HepG2 (cell line): ENCODE data around the gene CAMTA1. TPM values are rescaled to one million over a fixed set of nuclear protein-coding genes. Genes with fewer than 3 reads are reported as not detected.

Experiments
- ATAC-seq: fragments of 200-7000 bp; cut with Tn5 transposase; 3 replicates; pipeline ENCODE4 v1.9.1; 2020; ENCODE audit warnings: mild to moderate bottlenecking, moderate library complexity
- BruUV-seq: library from RNA; stranded (reverse); fragments of 400-500 nt; replicated peaks from 2 replicates; lab custom pipeline; 2021; lab: Mats Ljungman, UMichigan
- CTCF ChIA-PET: fragments of 300-600 bp; formaldehyde crosslinking; extraction: SDS; loops from one replicate; lab custom pipeline; 2021; ENCODE audit warnings: low total read pairs, inconsistent platforms, low intra/inter-chr PET ratio; lab: Yijun Ruan, JAX
- POLR2A ChIA-PET: fragments of 350-600 bp; sonication (Branson Sonifier 250); formaldehyde crosslinking; loops from one replicate; lab custom pipeline; 2020; ENCODE audit warnings: antibody characterized with exemption, inconsistent platforms; lab: Yijun Ruan, JAX
- DNase-seq: peaks from one replicate; pipeline ENCODE4 v3.0.0-alpha.2; 2015; ENCODE audit warnings: low spot score
- FAIRE-seq: peaks from 3 replicates; lab custom pipeline; 2011; peaks lifted over from hg19 to GRCh38; lab: Jason Lieb, UNC
- H2AFZ ChIP-seq: one replicate; pipeline ENCODE4 v1.6.1; 2011; ENCODE audit warnings: low read length, inconsistent platforms
- H3K27ac ChIP-seq: fragments of 300-600 bp; 3 replicates; pipeline ENCODE4 v1.8.0; 2011; ENCODE audit warnings: mixed run types, mild to moderate bottlenecking, mixed read lengths, low read length, inconsistent platforms; ENCODE audit not compliant: insufficient read depth; ENCODE audit errors: extremely low read length
- H3K27me3 ChIP-seq, 2 experiments: fragments of 200-600 bp in 1 of 2; 2 replicates in 1 of 2; 3 replicates in 1 of 2; pipeline versions ENCODE4 v1.6.0 to v1.8.0; 2011; ENCODE audit warnings: low read length in 2 of 2, mild to moderate bottlenecking in 2 of 2, moderate library complexity in 2 of 2, inconsistent platforms in 1 of 2; ENCODE audit not compliant: insufficient read depth in 2 of 2, control insufficient read depth in 1 of 2
- H3K36me3 ChIP-seq, 2 experiments: fragments of 200-600 bp in 1 of 2; replicated peaks in 1 of 2; 2 replicates in 1 of 2; 3 replicates in 1 of 2; pipeline versions ENCODE4 v1.5.1 to v1.8.0; 2011; ENCODE audit warnings: low read length in 2 of 2, inconsistent platforms in 1 of 2; ENCODE audit not compliant: insufficient read depth in 2 of 2, control insufficient read depth in 1 of 2
- H3K4me1 ChIP-seq: 2 replicates; pipeline ENCODE4 v1.5.1; 2012; ENCODE audit warnings: low read length, inconsistent platforms; ENCODE audit not compliant: insufficient read depth
- H3K4me2 ChIP-seq: 2 replicates; pipeline ENCODE4 v1.6.0; 2011; ENCODE audit warnings: low read depth, low read length, inconsistent platforms
- H3K4me3 ChIP-seq, 3 experiments: fragments of 200-600 bp in 1 of 3; sonication (generic), shearing (Covaris generic) in 1 of 3; replicated peaks in 1 of 3; 2 replicates each; pipeline ENCODE4 v1.5.1; 2011 to 2016; ENCODE audit warnings: low read length in 3 of 3, inconsistent platforms in 2 of 3, low read depth in 2 of 3, mild to moderate bottlenecking in 2 of 3, control low read depth in 1 of 3, mixed read lengths in 1 of 3; ENCODE audit not compliant: insufficient read depth in 1 of 3
- H3K79me2 ChIP-seq: one replicate; pipeline ENCODE4 v1.6.1; 2011; ENCODE audit warnings: low read length, inconsistent platforms; ENCODE audit not compliant: insufficient read depth
- H3K9ac ChIP-seq: 2 replicates; pipeline ENCODE4 v1.6.0; 2011; ENCODE audit warnings: mild to moderate bottlenecking, low read depth, low read length, inconsistent platforms; ENCODE audit not compliant: insufficient read depth
- H3K9me3 ChIP-seq: 2 replicates; pipeline ENCODE4 v1.5.1; 2012; ENCODE audit warnings: mild to moderate bottlenecking, low read length
- H4K20me1 ChIP-seq: 2 replicates; pipeline ENCODE4 v1.6.0; 2011; ENCODE audit warnings: inconsistent platforms, mild to moderate bottlenecking, low read length, moderate library complexity; ENCODE audit not compliant: insufficient read depth
- BCL3 ChIP-seq: sonication (generic); formaldehyde crosslinking; IDR thresholded peaks from 2 replicates; pipeline ENCODE4 v1.5.1; 2020; ENCODE audit warnings: mild to moderate bottlenecking, missing genetic modification reagents, moderate library complexity
- CBX1 ChIP-seq: IDR thresholded peaks from one replicate; pipeline ENCODE4 v1.6.1; 2016; ENCODE audit warnings: antibody characterized with exemption, low read depth
- PHF21A ChIP-seq: sonication (generic); formaldehyde crosslinking; IDR thresholded peaks from 2 replicates; pipeline ENCODE4 v1.5.0; 2020; ENCODE audit warnings: mild to moderate bottlenecking, missing genetic modification reagents
- TIGD3 ChIP-seq: sonication (generic); formaldehyde crosslinking; IDR thresholded peaks from 2 replicates; pipeline ENCODE4 v1.5.1; 2020; ENCODE audit warnings: mild to moderate bottlenecking, missing genetic modification reagents, borderline replicate concordance
- ZBTB44 ChIP-seq: sonication (generic); formaldehyde crosslinking; IDR thresholded peaks from 2 replicates; pipeline ENCODE4 v1.4.0; 2020; ENCODE audit warnings: missing genetic modification reagents
- ZBTB49 ChIP-seq: sonication (generic); formaldehyde crosslinking; IDR thresholded peaks from 2 replicates; pipeline ENCODE4 v1.4.0; 2020; ENCODE audit warnings: missing genetic modification reagents, borderline replicate concordance
- ZFP62 ChIP-seq: sonication (generic); formaldehyde crosslinking; IDR thresholded peaks from 2 replicates; pipeline ENCODE4 v1.4.0; 2020; ENCODE audit warnings: missing genetic modification reagents
- ZNF10 ChIP-seq: sonication (generic); formaldehyde crosslinking; IDR thresholded peaks from 2 replicates; pipeline ENCODE4 v1.4.0; 2020; ENCODE audit warnings: mild to moderate bottlenecking, low read depth, missing genetic modification reagents, borderline replicate concordance
- ZNF34 ChIP-seq: sonication (generic); formaldehyde crosslinking; IDR thresholded peaks from 2 replicates; pipeline ENCODE4 v1.4.0; 2020; ENCODE audit warnings: mild to moderate bottlenecking, missing genetic modification reagents, borderline replicate concordance
- ZNF558 ChIP-seq: sonication (generic); formaldehyde crosslinking; IDR thresholded peaks from 2 replicates; pipeline ENCODE4 v1.9.0; 2022; ENCODE audit warnings: mild to moderate bottlenecking, missing genetic modification reagents, borderline replicate concordance
- WGBS: methylation state at CpG from one replicate; pipeline ENCODE4 v1.1.6; 2017; ENCODE audit warnings: low lambda C conversion rate; 5-methylcytosine and 5-hydroxymethylcytosine counted together
- in situ Hi-C: cut with HindIII; loops from 2 replicates; pipeline ENCODE4 v1.10.0; 2017; ENCODE audit warnings: low pct_unique_long_range_greater_than_20kb; ENCODE audit not compliant: extremely low pct_ligation_motif_present
- intact Hi-C: fragments of 100-400 bp; cut with micrococcal nuclease; formaldehyde crosslinking; loops from one replicate; pipeline ENCODE4 v1.10.0; 2022; ENCODE audit not compliant: unreplicated experiment
- polyA plus RNA-seq, 8 experiments: library from polyadenylated mRNA; depleted of rRNA in 3 of 8; stranded (reverse) in 7 of 8; unstranded in 1 of 8; fragments of >200 nt; fragmentation: Illumina TruSeq in 4 of 8; extraction: Trizol in 4 of 8; gene quantifications; 2 replicates each; pipeline versions ENCODE4 v1.2.1 to v1.2.3, GENCODE V29; 2011 to 2016; ENCODE audit warnings: low read depth in 4 of 8, missing spikeins in 1 of 8, mixed read lengths in 1 of 8; ENCODE audit not compliant: insufficient read depth in 1 of 8
- total RNA-seq, 5 experiments: library from RNA; depleted of rRNA; stranded (reverse); fragments of >200 nt; fragmentation: Illumina TruSeq; extraction: Trizol; gene quantifications; 2 replicates each; pipeline ENCODE4 v1.2.3, GENCODE V29; 2016; ENCODE audit warnings: low read depth in 1 of 5

CAMTA1 gene
- total and polyA plus RNA-seq, 2 of the 13 experiments (the other 11 are each of a cell fraction or from before 2014, with no cell fraction given): 25.0 to 36.4 TPM

GRCh38 chr1:7477593-7477992 is 692.3 kb downstream of the CAMTA1 start:
- H4K20me1 ChIP-seq: peaks cover 2% of the 10 kb centered on the region; the same call in 1 of the 2 replicates
- TF ChIP-seq BCL3 (no peak), ZFP62 (CRISPR knock-in tag) (no peak)
- no peak overlapping the region for H3K9ac ChIP-seq
- H3K79me2 ChIP-seq: no peaks in the 10 kb centered on the region
- no peak overlapping the region for H3K4me3 ChIP-seq
- no peak overlapping the region for H3K27ac ChIP-seq
- FAIRE-seq: no peak
- BruUV-seq: no TSS peak
- no peaks in the 10 kb centered on the region for H3K4me1 ChIP-seq
- H3K9me3 ChIP-seq: no peaks in the 10 kb centered on the region
- H3K27me3 ChIP-seq: peaks cover 6 to 31% of the 10 kb centered on the region in 2 experiments; a peak in 3 of 5 replicates
- ChIA-PET POLR2A (no interaction called here), CTCF (no interaction called here)
- H2AFZ ChIP-seq: no peak overlapping the region
- H3K36me3 ChIP-seq: no peaks in the 10 kb centered on the region
- no peak overlapping the region for H3K4me2 ChIP-seq
- no peak for ATAC-seq
- intact Hi-C loops: no loop called here
- in situ Hi-C loops: no loop called here
- 0% methylated on average over 6 of the region's 12 CpGs for WGBS
- DNase-seq: no peak

- H2AFZ ChIP-seq: no peak overlapping the region
- intact Hi-C loops (no loop called here), in situ Hi-C loops (no loop called here)
- no peaks in the 10 kb centered on the region for H3K36me3 ChIP-seq
- H3K27ac ChIP-seq: no peak overlapping the region
- H3K9ac ChIP-seq: no peak overlapping the region
- peaks cover 6 to 28% of the 10 kb centered on the region in 2 experiments; a peak in 3 of 5 replicates for H3K27me3 ChIP-seq
- FAIRE-seq (no peak), DNase-seq (no peak), ATAC-seq (no peak)
- H3K9me3 ChIP-seq: no peaks in the 10 kb centered on the region
- no peaks in the 10 kb centered on the region for H3K79me2 ChIP-seq
- peaks cover 2% of the 10 kb centered on the region; the same call in 1 of the 2 replicates for H4K20me1 ChIP-seq
- H3K4me1 ChIP-seq: no peaks in the 10 kb centered on the region
- no peak overlapping the region for H3K4me2 ChIP-seq
- ChIA-PET POLR2A (no interaction called here), CTCF (no interaction called here)
- 24% methylated on average over 8 of the region's 13 CpGs for WGBS
- H3K4me3 ChIP-seq: no peak overlapping the region
- BruUV-seq: no TSS peak
- TF ChIP-seq TIGD3 (no peak), ZNF34 (CRISPR knock-in tag) (no peak), PHF21A (CRISPR knock-in tag) (no peak), ZNF10 (CRISPR knock-in tag) (no peak), CBX1 (no peak), ZBTB49 (CRISPR knock-in tag) (no peak), ZNF558 (CRISPR knock-in tag) (no peak), ZBTB44 (CRISPR knock-in tag) (no peak)
Measured at GRCh38 chr1:7478142-7478790, 693.0 kb downstream of the CAMTA1 start.
